ENCODE results near the gene CACNB2.

- TF ChIP-seq POLR2A (IDR thresholded peaks at IDR 0.05; ENCODE audit: low read depth, low read length) (no peak), TAF1 (IDR thresholded peaks at IDR 0.05; ENCODE audit: borderline replicate concordance, low read depth, low read length) (no peak)
Measured at GRCh38 chr10:18201877-18202276, 61.7 kb downstream of the CACNB2 start.
